ENCODE data around the gene LRCH4.
"Not testable (repeated sequence)": the region's sequence is repeated elsewhere in the genome, so short reads cannot be mapped to it uniquely, and the experiment has no call there.

Gene LRCH4

DNA sequence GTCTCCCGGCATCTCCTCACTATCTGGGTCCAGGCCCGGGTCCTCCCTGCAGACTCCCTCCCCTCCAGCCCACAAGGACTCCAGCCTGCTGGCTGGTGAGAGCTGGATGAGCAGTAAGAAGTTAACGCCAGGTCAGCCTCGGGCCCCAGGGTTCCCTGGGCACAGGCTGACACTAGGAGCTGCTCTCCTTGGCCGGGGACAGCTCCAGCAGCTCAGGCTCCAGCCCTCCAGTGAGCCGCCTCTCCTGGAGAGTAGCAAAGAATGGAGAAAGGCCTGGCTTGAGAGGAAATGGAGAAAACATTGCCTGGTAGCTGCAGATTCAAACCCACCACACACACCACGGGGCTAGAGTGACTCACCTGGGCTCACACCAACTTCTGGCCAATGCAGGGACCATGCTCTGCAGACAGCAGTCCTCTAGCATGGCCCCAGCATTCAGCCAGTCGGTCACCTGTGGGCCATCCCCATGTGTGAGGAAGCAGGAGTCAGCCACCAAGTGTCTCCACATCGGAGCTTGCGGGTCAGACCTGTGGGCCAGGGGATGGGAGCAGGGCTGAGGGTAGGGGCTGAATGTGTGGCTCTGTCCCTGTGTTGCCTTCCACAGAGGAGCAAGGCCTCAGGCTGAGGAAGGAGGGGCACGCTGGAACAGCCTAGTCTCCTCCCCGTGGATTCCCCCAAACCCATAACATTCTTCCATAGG lies 18.7 kb downstream of the LRCH4 start:
- DNase-seq = no peak

DNA sequence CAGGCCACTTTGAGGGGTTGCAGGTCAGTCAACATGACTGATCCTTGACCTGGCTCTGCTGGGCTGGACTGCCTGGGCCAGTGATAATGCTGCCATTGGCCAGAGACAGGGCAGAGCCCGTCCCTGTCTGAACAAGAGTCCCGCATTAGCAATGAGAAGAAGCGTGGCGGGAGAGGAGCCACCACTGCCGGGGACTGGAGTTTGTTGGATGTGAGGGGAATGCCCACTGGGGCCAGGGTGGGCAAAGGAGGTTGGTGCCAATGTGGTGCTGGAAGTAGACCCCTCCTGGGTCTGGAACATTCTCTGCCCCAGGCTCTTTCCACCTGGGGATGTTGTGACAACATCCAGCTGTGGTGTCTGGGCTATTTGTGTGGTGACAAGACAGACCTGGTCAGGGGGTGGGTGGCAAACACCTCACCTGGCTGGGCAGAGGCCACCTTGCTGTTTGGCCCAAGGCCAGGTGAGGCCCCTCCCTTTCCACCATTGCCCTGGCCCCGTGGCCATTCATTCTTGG lies 19.9 kb downstream of the LRCH4 start:
- DNase-seq = no peak

DNA sequence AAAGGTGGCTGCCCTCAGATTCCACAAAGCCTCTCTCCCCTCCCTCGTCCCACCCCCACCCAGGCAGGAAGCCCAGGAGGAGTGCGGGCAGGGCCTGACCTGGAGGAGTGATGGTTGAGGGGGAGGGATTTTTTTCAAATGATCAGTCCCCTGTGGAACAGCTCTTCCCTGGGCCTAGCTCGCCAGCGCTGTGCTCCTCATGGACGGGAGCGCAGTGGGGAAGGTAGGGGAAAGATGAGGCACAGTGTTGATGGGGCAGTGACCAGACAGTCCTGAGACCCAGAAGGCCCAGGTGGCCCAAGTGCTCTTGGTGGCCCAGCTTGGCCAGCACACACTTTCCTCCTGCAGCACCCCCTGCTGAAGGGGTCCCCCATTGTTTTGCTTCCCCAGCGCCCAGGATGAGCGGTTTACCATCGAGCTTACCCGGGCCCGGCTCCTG lies 20.8 kb downstream of the LRCH4 start:
- no peak for DNase-seq

GRCh38 chr7:100564405-100564804 lies 21.5 kb downstream of the LRCH4 start:
- DNase-seq = not testable (repeated sequence)

DNA sequence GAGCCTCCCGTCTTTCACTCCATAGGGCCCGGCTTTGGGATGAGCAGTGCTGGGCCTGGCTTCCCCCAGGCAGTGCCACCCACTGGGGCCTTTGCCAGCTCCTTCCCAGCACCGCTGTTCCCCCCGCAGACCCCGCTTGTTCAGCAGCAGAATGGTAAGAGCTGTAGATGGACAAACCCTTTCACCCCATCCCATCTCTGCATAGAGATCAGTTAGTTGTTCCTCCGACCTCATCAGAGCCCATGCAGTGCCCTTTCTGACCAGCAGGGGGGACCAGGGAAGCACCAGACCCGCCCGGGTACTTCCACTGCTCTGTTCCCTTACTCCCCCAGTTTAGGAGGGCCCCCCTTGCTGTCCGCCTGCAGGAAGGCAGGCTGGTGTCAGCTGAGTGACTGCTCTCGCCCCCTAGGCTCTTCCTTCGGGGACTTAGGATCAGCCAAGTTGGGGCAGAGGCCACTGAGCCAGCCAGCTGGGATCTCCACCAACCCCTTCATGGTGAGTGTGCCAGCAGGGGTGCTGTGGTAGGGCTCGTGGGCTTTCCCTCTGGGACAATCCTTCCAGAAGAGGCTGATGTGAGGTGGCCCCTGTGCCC lies 22.0 kb downstream of the LRCH4 start:
- DNase-seq = no peak

- DNase-seq = no peak
Observed at GRCh38 chr7:100563100-100563564, 22.8 kb downstream of the LRCH4 start.

- no peak for DNase-seq
Observed at GRCh38 chr7:100562195-100563099, 23.5 kb downstream of the LRCH4 start.

DNA sequence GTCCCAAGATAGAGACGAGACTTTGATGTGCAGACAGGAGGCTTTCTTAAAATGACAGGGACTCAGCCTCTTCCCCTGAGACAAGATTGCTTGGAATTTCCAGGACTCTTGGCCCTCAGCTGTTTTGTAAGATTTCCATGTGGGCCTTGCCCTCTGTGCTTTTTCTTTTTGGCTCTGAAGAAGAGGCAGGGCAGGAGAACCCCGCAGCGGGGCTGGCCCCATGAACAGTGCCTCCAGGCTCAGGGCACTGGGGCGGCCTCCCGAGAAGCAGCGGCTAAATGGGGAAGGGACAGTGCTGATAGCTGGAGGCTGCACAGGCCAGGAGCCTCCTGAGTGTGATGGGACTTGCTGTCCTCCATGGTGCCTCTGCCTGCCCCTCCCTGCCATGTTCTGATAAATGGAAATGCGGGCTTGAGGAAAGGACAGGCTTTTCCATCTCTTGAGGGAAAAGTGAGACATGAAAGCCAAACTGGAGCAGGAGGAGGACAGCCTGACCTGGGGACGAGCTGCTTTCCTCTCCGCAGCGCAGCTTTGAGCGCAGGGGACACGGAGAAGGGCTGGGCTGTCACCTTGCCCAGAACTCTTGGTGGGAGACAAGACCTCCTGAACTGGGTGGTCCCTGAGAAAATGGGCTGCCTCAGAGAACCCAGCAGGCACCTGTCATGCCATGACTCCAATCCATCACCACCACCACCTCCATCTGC lies 24.3 kb downstream of the LRCH4 start:
- no peak for DNase-seq

- DNase-seq = no peak
Observed at GRCh38 chr7:100559127-100559526, 26.8 kb downstream of the LRCH4 start.

DNA sequence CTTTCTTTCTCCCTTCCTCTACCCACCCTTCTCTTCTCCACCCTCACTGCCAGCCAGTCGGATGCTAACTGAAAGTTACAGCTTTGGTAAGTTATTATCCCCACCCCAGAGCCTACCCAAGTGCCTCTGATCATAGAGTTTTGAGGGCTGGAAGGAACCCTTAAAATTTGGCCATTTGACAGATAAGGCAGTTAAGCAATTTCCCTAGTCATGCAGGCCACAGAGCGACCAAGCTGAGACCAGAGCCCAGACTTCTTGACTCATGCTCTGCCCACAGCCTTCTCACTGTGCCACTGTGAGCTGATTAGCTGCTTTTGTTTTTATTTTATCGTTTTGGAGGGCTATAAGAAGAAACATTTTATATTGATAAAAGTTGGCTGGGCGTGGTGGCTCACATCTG lies 29.4 kb downstream of the LRCH4 start:
- no peak for DNase-seq

DNA sequence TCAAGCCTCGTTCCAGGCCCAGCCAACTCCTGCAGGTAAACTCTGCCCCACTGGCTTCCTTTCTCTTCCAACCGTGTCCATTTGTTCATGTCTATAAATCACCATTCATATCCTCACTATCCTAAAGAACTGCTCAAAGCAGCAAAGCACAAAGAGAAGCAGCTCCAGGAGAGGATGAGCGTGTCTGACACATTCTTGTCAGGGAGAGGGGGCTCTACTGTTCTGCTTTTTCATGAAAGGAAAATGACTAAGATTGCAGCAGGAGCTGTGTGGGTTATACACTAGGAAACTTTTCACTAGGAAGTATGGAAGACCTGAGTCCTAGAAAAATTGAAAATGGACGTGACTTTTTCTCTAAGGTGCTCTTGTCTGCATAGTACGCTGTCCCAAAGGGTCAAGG lies 30.2 kb downstream of the LRCH4 start:
- DNase-seq = no peak

GRCh38 chr7:100553032-100553431 lies 32.9 kb downstream of the LRCH4 start:
- no peak for DNase-seq

DNA sequence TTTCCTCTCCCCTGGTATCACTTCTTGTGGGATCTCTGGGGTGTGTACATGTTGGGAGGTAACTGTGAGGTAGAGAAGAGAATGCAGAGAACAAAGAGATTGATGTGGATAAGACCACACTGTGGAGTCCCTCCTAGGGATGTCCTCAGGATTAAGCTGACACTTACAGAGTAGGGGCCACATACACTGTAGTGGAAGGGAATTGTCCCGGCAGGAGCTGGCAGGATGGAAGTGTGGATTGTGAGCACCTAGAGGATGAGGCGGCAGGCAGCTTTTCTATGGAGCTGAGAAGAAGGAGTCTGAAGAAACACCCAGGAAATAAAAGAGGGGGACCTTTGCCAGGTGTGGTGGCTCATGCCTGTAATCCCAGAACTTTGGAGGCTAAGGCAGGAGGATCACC lies 33.4 kb downstream of the LRCH4 start:
- no peak for DNase-seq

DNA sequence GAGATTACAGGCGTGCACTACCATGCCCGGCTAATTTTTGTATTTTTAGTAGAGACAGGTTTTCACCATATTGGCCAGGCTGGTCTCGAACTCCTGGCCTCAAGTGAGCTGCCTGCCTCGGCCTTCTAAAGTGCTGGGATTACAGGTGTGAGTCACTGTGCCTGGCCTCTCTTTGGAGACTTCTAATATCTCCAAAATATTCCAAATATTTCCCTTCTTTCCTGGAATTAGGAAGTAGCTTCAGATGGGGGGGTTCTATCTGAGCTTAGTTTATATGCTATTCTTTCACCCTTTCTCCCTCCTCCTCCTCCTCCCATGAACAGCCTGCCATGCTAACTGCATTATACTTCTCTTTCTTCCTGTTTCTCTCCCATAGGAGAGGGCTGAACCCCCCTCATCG lies 37.5 kb downstream of the LRCH4 start:
- DNase-seq = not testable (repeated sequence)

- no peak for DNase-seq
Observed at GRCh38 chr7:100547872-100548271, 38.1 kb downstream of the LRCH4 start.

- DNase-seq = no peak
Observed at GRCh38 chr7:100546926-100547800, 38.8 kb downstream of the LRCH4 start.

- DNase-seq = no peak
Observed at GRCh38 chr7:100546129-100546925, 39.6 kb downstream of the LRCH4 start.

DNA sequence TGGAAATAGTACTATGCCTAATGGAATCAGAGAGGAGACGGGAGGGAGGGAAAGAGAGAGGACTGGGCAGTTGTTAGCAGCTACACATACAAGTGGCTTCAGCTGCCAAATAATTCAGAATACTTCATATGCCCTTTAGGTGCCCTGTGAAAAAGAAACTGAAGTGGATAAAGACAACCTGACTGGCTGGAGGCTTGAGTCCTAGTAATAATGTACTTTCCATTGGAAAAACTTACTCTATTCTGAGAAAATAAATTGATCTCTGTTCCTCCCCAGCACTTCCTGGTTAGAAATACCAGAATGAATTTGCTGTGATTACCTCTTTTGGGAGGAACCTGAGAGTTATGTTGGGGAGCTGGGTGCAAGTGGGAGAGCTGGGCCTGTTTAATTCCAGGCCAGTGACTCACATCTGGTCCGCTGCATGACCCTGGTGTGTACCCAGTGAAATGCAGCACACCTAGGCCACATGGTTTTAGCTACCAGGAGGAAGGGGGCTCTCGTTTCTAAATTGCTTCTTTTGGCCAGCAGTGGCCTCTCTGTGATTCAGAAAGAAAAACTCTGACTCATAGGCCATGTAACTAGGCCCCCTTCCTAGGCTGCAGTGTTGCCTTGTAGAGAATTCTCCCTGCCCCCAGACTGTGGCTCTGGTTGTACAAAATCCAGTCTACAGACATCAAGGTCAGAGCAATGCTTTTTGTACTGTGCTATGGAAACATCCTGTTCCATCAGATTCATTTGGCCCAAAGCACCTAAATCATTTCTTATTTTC lies 40.4 kb downstream of the LRCH4 start:
- DNase-seq = no peak

DNA sequence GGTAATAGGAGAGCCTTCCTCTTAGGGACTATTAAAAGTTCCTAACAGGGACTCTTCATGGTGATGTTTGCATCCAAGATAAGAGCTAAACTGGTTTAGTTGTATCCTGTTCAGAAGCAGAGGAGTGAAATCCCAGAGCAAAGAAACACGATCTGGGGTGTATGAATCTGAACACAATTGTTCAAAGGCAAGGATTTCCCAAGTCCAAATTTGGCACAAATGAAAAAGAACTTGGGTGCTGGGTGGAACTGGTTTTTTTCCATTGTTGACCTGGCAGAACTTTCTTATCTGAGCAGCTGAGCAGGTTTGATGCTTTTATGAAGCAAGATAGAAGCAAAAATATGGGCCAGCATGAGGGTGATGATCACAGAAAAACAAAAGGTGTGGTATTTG lies 41.0 kb downstream of the LRCH4 start:
- no peak for DNase-seq

GRCh38 chr7:100544386-100544785 lies 41.5 kb downstream of the LRCH4 start:
- no peak for DNase-seq
